Mesothelial cell of epicardium (in vitro differentiated cells): ENCODE measurements around the gene NOM1. TPM values are rescaled to one million over a fixed set of nuclear protein-coding genes. Genes with fewer than 3 reads are reported as not detected.
A peak's percentile ranks its signal among the peaks of the same experiment; 100 is the strongest.

ENCODE experiments used
- DNase-seq, 2 experiments: peaks; one replicate each; pipeline ENCODE4 v3.0.0; 2021; ENCODE audit warnings: low spot score in 2 of 2; ENCODE audit not compliant: unreplicated experiment in 2 of 2
- H3K27ac Mint-ChIP-seq: 2 replicates; pipeline ENCODE4 v1.8.0; 2021; ENCODE audit warnings: mixed read lengths
- H3K27me3 Mint-ChIP-seq: 2 replicates; pipeline ENCODE4 v1.8.0; 2021; ENCODE audit warnings: low read depth, mixed read lengths
- H3K36me3 Mint-ChIP-seq: 2 replicates; pipeline ENCODE4 v1.8.0; 2021; ENCODE audit warnings: mixed read lengths
- H3K4me1 Mint-ChIP-seq: 2 replicates; pipeline ENCODE4 v1.8.0; 2021; ENCODE audit warnings: mixed read lengths
- H3K4me3 Mint-ChIP-seq: 2 replicates; pipeline ENCODE4 v1.8.0; 2021; ENCODE audit warnings: mild to moderate bottlenecking, moderate library complexity, mixed read lengths
- H3K9me3 Mint-ChIP-seq: 2 replicates; pipeline ENCODE4 v1.8.0; 2021; ENCODE audit warnings: mixed read lengths
- CTCF ChIP-seq: fragments of 200-600 bp; sonication (generic); IDR thresholded peaks from one replicate; pipeline ENCODE4 v1.5.0; 2021; ENCODE audit warnings: antibody characterized with exemption; ENCODE audit not compliant: unreplicated experiment
- total RNA-seq: library from RNA; stranded (reverse); gene quantifications from 3 replicates; pipeline ENCODE4 v1.2.1, GENCODE V29; 2021

The NOM1 gene
- total RNA-seq, 1 donor from 2014 or later, result 29.1 TPM

- H3K27ac Mint-ChIP-seq, result no peak overlapping the region
- DNase-seq, result no peak
- no peak for TF ChIP-seq CTCF
- H3K9me3 Mint-ChIP-seq, result no peaks in the 10 kb centered on the region
- H3K4me3 Mint-ChIP-seq, result peak overlapping the region; percentile 24
- peaks cover 87% of the 10 kb centered on the region for H3K27me3 Mint-ChIP-seq
- H3K4me1 Mint-ChIP-seq, result peaks cover 17% of the 10 kb centered on the region
- H3K36me3 Mint-ChIP-seq, result no peaks in the 10 kb centered on the region
Measured at GRCh38 chr7:157008206-157009169, 59.0 kb downstream of the NOM1 start.

GRCh38 chr7:157009170-157009777 lies 59.8 kb downstream of the NOM1 start:
- DNase-seq, result no peak
- no peak overlapping the region for H3K27ac Mint-ChIP-seq
- no peak for TF ChIP-seq CTCF
- H3K36me3 Mint-ChIP-seq, result no peaks in the 10 kb centered on the region
- H3K27me3 Mint-ChIP-seq, result peaks cover 87% of the 10 kb centered on the region
- no peaks in the 10 kb centered on the region for H3K9me3 Mint-ChIP-seq
- H3K4me3 Mint-ChIP-seq, result peak overlapping the region; percentile 55
- peaks cover 10% of the 10 kb centered on the region for H3K4me1 Mint-ChIP-seq

GRCh38 chr7:157009778-157010587 lies 60.5 kb downstream of the NOM1 start:
- no peak for TF ChIP-seq CTCF
- Mint-ChIP-seq H3K27ac (no peak overlapping the region), H3K4me3 (peak overlapping the region; percentile 55), H3K36me3 (no peaks in the 10 kb centered on the region), H3K4me1 (peaks cover 5% of the 10 kb centered on the region), H3K27me3 (peaks cover 87% of the 10 kb centered on the region), H3K9me3 (no peaks in the 10 kb centered on the region)
- no peak for DNase-seq

- Mint-ChIP-seq H3K4me3 (peak within 1 kb of the TSS; percentile 60), H3K27me3 (peaks cover 88% of the 10 kb centered on the region), H3K4me1 (peaks cover 4% of the 10 kb centered on the region), H3K9me3 (no peaks in the 10 kb centered on the region), H3K27ac (no peak within 1 kb of the TSS), H3K36me3 (no peaks in the 10 kb centered on the region)
- peak in 1 of 2 experiments; percentile 78 for DNase-seq
- no peak for TF ChIP-seq CTCF
Measured at GRCh38 chr7:157010588-157011332, 61.2 kb downstream of the NOM1 start, which contains the start of gene MNX1. Gene MNX1 (minus strand): TSS chr7:157010663. CDS start chr7:157010350, 313 bp downstream.
